Keratinocyte (primary cell): ENCODE results near the gene MGAT5. TPM values are rescaled to one million over a fixed set of nuclear protein-coding genes. Genes with fewer than 3 reads are reported as not detected.

ENCODE experiments used
- DNase-seq: peaks from one replicate; pipeline ENCODE4 v3.0.0-alpha.2; 2011; ENCODE audit warnings: low read depth, missing footprints, low spot score
- FAIRE-seq: peaks from 2 replicates; lab custom pipeline; 2011; peaks lifted over from hg19 to GRCh38; lab: Jason Lieb, UNC
- H2AFZ ChIP-seq: 2 replicates; pipeline ENCODE4 v1.6.0; 2012; ENCODE audit warnings: low read length, control low read depth, inconsistent platforms; ENCODE audit not compliant: control insufficient read depth
- H3K27ac ChIP-seq: 2 replicates; pipeline ENCODE4 v1.5.1; 2011; ENCODE audit warnings: low read length; ENCODE audit not compliant: control insufficient read depth, insufficient read depth
- H3K27me3 ChIP-seq: 3 replicates; pipeline ENCODE4 v1.6.0; 2011; ENCODE audit warnings: low read length; ENCODE audit not compliant: control insufficient read depth, insufficient read depth; ENCODE audit errors: extremely low read depth
- H3K36me3 ChIP-seq, 2 experiments: 2 replicates in 1 of 2; 3 replicates in 1 of 2; pipeline ENCODE4 v1.5.1; 2011; ENCODE audit warnings: low read length in 2 of 2, mild to moderate bottlenecking in 1 of 2; ENCODE audit not compliant: control insufficient read depth in 2 of 2, insufficient read depth in 2 of 2; ENCODE audit errors: extremely low read depth in 1 of 2
- H3K4me1 ChIP-seq: 3 replicates; pipeline ENCODE4 v1.5.1; 2011; ENCODE audit warnings: low read length; ENCODE audit not compliant: control insufficient read depth, insufficient read depth; ENCODE audit errors: extremely low read depth
- H3K4me2 ChIP-seq: 3 replicates; pipeline ENCODE4 v1.6.0; 2011; ENCODE audit warnings: low read depth, low read length; ENCODE audit not compliant: control insufficient read depth, insufficient read depth; ENCODE audit errors: extremely low read depth
- H3K4me3 ChIP-seq, 3 experiments: fragments of 200-600 bp in 1 of 3; sonication (generic) in 1 of 3; 2 replicates in 2 of 3; 3 replicates in 1 of 3; pipeline ENCODE4 v1.5.1; 2011 to 2016; ENCODE audit warnings: low read length in 3 of 3, mild to moderate bottlenecking in 3 of 3, control low read depth in 2 of 3, inconsistent platforms in 1 of 3, low read depth in 1 of 3, mixed read lengths in 1 of 3, mixed run types in 1 of 3, moderate library complexity in 1 of 3; ENCODE audit not compliant: control insufficient read depth in 2 of 3, insufficient read depth in 2 of 3; ENCODE audit errors: extremely low read depth in 1 of 3
- H3K79me2 ChIP-seq: 2 replicates; pipeline ENCODE4 v1.6.0; 2012; ENCODE audit warnings: low read length; ENCODE audit not compliant: control insufficient read depth, insufficient read depth
- H3K9ac ChIP-seq: 3 replicates; pipeline ENCODE4 v1.6.0; 2011; ENCODE audit warnings: low read length; ENCODE audit not compliant: control insufficient read depth, insufficient read depth; ENCODE audit errors: extremely low read depth
- H3K9me1 ChIP-seq: 3 replicates; pipeline ENCODE4 v1.6.0; 2011; ENCODE audit warnings: low read length; ENCODE audit not compliant: control insufficient read depth, insufficient read depth; ENCODE audit errors: extremely low read depth
- H3K9me3 ChIP-seq: 2 replicates; pipeline ENCODE4 v1.5.1; 2012; ENCODE audit warnings: low read depth, low read length; ENCODE audit not compliant: control insufficient read depth
- H4K20me1 ChIP-seq: 3 replicates; pipeline ENCODE4 v1.6.0; 2011; ENCODE audit warnings: low read length; ENCODE audit not compliant: control insufficient read depth, insufficient read depth; ENCODE audit errors: extremely low read depth
- EZH2 ChIP-seq: IDR thresholded peaks from one replicate; pipeline ENCODE4 v1.6.1; 2012; ENCODE audit warnings: inconsistent platforms, mild to moderate bottlenecking, low read length, moderate library complexity
- dilution Hi-C: fragments of 300-500 bp; cut with MboI; formaldehyde crosslinking; loops from one replicate; pipeline ENCODE4 v1.7.0; 2020; ENCODE audit warnings: low sequenced_read_pairs; ENCODE audit not compliant: extremely low pct_ligation_motif_present
- polyA plus RNA-seq, 5 experiments: library from polyadenylated mRNA; depleted of rRNA in 3 of 5; stranded (reverse) in 3 of 5; stranded (forward) in 1 of 5; unstranded in 1 of 5; fragments of >200 nt; gene quantifications; 1 replicate in 1 of 5; 2 replicates in 3 of 5; 3 replicates in 1 of 5; pipeline versions ENCODE4 v1.2.1 to v1.2.3, GENCODE V29; 2011 to 2012; ENCODE audit warnings: missing spikeins in 2 of 5, low read depth in 1 of 5, low replicate concordance in 1 of 5
- TF ChIP-seq, protein P1 (sequence below), 3 experiments: IDR thresholded peaks in 1 of 3; conservative IDR thresholded peaks in 1 of 3; optimal IDR thresholded peaks in 1 of 3; 2 replicates in 2 of 3; 3 replicates in 1 of 3; pipeline versions ENCODE3 to v1.5.1; 2011; ENCODE audit warnings: low read length in 3 of 3, mild to moderate bottlenecking in 3 of 3, moderate library complexity in 2 of 3, control low read depth in 1 of 3, inconsistent platforms in 1 of 3; ENCODE audit not compliant: insufficient read depth in 2 of 3; ENCODE audit errors: extremely low read depth in 1 of 3

The MGAT5 gene
- polyA plus RNA-seq, 1 donor (not counting 4 experiments of a cell fraction or from before 2014, with no cell fraction given), result 23.0 TPM

- DNase-seq (no peak), FAIRE-seq (no peak)
- dilution Hi-C loops, result no loop called here
- TF ChIP-seq, protein P1, sequence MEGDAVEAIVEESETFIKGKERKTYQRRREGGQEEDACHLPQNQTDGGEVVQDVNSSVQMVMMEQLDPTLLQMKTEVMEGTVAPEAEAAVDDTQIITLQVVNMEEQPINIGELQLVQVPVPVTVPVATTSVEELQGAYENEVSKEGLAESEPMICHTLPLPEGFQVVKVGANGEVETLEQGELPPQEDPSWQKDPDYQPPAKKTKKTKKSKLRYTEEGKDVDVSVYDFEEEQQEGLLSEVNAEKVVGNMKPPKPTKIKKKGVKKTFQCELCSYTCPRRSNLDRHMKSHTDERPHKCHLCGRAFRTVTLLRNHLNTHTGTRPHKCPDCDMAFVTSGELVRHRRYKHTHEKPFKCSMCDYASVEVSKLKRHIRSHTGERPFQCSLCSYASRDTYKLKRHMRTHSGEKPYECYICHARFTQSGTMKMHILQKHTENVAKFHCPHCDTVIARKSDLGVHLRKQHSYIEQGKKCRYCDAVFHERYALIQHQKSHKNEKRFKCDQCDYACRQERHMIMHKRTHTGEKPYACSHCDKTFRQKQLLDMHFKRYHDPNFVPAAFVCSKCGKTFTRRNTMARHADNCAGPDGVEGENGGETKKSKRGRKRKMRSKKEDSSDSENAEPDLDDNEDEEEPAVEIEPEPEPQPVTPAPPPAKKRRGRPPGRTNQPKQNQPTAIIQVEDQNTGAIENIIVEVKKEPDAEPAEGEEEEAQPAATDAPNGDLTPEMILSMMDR (optimal IDR thresholded peaks at IDR 0.05 in 1 of 3, IDR thresholded peaks at IDR 0.05 in 1 of 3, conservative IDR thresholded peaks at IDR 0.05 in 1 of 3; ENCODE audit: extremely low read depth in 1 of 3, insufficient read depth in 2 of 3, low read length in 3 of 3), result no peak
- TF ChIP-seq EZH2, result no peak
- H3K9ac ChIP-seq, result no peak overlapping the region
- no peaks in the 10 kb centered on the region for H3K27me3 ChIP-seq
- H4K20me1 ChIP-seq, result no peaks in the 10 kb centered on the region
- peaks cover 4% of the 10 kb centered on the region for H3K4me1 ChIP-seq
- peaks cover 12 to 13% of the 10 kb centered on the region in 2 experiments for H3K36me3 ChIP-seq
- H3K27ac ChIP-seq, result no peak overlapping the region
- no peaks in the 10 kb centered on the region for H3K79me2 ChIP-seq
- no peak overlapping the region for H3K4me2 ChIP-seq
- no peaks in the 10 kb centered on the region for H3K9me3 ChIP-seq
- no peaks in the 10 kb centered on the region for H3K9me1 ChIP-seq
- H3K4me3 ChIP-seq, result no peak overlapping the region
- no peak overlapping the region for H2AFZ ChIP-seq
These were observed 166.4 kb downstream of the MGAT5 start for GRCh38 chr2:134420259-134420658.

DNA sequence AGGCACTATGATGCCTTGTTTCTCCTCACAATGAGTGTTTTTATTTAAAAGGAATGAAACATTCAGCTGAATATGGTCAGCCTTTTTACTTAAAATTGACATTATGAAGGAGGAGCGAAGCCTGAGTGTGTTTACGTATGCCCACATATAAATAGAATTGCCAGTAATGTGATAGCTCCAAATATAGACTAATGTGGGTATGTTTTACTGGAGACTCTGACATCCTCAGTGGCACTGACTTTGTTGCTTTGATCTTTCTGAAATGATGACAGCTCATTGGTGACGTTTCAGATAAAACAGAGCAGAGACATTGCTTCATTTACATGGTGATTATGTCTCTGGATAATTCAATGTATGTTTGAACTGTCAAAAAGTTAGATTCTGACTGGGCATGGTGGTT, 167.0 kb downstream of the MGAT5 start:
- Histone ChIP-seq H3K79me2 (no peaks in the 10 kb centered on the region), H3K4me2 (no peak overlapping the region), H3K4me1 (peaks cover 4% of the 10 kb centered on the region), H2AFZ (no peak overlapping the region), H3K36me3 (peaks cover 12 to 13% of the 10 kb centered on the region in 2 experiments), H3K9me1 (no peaks in the 10 kb centered on the region), H3K4me3 (no peak overlapping the region), H3K9me3 (no peaks in the 10 kb centered on the region), H4K20me1 (no peaks in the 10 kb centered on the region), H3K27me3 (no peaks in the 10 kb centered on the region), H3K9ac (no peak overlapping the region), H3K27ac (no peak overlapping the region)
- DNase-seq (no peak), FAIRE-seq (no peak)
- dilution Hi-C loops, result no loop called here
- TF ChIP-seq EZH2, result no peak
- TF ChIP-seq, protein P1 (optimal IDR thresholded peaks at IDR 0.05 in 1 of 3, IDR thresholded peaks at IDR 0.05 in 1 of 3, conservative IDR thresholded peaks at IDR 0.05 in 1 of 3; ENCODE audit: extremely low read depth in 1 of 3, insufficient read depth in 2 of 3, low read length in 3 of 3), result no peak
